ENCODE data around the gene CXorf65.
A peak's percentile ranks its signal among the peaks of the same experiment; 100 is the strongest.

The CXorf65 gene

DNA sequence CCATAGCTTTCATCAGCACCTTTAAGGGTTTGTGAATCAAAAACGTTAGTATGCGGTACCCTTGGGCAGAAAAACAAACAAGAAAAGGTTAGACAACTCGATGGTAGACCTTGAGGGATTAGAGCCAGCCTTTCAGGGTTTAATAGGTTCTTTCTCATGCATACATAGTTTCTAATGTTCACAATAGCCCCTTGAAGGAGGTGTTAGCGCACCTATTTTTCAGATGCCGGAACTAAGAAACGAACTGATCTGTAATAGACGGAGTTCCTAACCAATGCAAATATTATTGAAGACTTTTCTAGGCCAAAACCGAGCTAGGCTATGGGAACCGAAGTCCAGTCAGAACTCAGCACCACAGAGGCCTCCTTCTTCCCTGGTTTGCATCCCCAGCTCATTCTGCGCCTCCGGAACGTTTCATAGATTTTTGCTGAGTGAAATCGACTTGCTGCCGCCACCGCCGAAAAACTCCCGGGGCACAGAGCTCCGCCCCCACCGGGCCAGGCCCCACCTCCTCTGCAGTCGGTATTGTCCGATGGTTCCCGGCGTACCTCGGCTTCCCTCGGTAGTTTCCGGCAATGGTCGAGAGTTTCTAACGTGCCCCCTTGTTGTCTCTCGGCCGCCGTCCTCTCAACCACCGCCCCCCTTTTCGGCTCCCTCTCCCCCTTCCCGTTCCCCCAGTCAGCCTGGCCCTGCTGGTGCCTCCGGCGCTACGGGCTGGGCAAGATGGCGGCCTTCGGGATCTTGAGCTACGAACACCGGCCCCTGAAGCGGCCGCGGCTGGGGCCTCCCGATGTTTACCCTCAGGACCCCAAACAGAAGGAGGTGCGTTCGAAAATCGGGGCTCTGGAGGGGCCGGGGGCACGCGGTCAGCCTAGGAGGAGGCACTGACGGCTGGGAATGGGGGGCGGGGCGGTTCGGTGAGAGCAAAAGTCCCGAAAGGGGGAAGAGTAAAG is 11.8 kb upstream of the CXorf65 start, which contains the start of gene MED12:
TSS of gene MED12 (plus strand) at position 565 of the 953 bp plus-strand sequence. CDS start at position 724, 159 bp downstream.
- TF ChIP-seq, protein P1, sequence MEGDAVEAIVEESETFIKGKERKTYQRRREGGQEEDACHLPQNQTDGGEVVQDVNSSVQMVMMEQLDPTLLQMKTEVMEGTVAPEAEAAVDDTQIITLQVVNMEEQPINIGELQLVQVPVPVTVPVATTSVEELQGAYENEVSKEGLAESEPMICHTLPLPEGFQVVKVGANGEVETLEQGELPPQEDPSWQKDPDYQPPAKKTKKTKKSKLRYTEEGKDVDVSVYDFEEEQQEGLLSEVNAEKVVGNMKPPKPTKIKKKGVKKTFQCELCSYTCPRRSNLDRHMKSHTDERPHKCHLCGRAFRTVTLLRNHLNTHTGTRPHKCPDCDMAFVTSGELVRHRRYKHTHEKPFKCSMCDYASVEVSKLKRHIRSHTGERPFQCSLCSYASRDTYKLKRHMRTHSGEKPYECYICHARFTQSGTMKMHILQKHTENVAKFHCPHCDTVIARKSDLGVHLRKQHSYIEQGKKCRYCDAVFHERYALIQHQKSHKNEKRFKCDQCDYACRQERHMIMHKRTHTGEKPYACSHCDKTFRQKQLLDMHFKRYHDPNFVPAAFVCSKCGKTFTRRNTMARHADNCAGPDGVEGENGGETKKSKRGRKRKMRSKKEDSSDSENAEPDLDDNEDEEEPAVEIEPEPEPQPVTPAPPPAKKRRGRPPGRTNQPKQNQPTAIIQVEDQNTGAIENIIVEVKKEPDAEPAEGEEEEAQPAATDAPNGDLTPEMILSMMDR (IDR thresholded peaks at IDR 0.05; ENCODE audit: low read depth, low read length): no peak

DNA sequence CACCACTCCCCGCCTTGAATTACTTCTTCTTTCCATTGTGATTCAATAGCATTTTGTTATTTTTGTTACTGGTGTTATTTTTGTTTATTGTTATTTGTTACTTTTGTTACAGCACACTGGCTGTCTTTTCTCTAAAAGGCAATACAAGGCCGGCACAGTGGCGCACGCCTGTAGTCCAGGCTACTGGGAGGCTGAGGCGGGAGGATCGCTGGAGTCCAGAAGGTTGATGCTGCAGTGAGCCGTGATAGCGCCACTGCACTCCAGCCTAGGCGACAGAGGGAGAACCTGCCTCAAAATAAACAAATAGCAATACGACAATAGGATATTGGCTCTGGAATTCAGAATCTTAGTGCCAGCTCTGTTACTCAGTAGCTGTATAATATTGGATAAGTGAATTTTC is 10.8 kb upstream of the CXorf65 start:
- no peak for DNase-seq (ENCODE audit: extremely low read depth, low read depth)
- TF ChIP-seq, protein P1 (IDR thresholded peaks at IDR 0.05; ENCODE audit: low read depth, low read length): no peak

More for the DNA sequence above, 11.8 kb upstream of the CXorf65 start, which contains the start of gene MED12:
- DNase-seq (ENCODE audit: extremely low read depth, low read depth): peak; percentile 44

DNA sequence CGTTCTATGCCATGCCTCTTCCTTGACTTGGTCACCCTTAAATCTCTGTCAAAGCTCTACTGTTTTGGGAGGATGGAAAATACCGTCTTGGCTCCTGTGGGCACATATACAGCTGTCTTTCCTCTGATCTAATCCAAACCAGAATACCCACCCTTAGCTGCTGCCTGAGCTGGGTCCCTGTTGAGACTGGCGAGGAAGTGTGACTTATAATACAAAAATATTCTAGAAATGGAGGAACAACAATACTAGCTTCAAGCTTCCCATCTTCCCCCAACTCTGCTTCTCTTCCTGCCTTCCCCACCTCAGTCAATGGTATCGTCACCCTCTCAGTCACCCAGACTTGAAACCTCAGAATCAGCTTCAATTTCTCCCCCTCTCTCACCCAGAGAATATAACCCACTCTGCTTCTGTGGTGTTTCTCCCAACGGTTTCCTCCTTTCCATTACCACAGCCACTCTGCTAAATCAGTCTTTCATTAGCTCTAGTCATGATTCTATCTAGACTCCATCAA is 5.4 kb upstream of the CXorf65 start:
- TF ChIP-seq, protein P1 (IDR thresholded peaks at IDR 0.05; ENCODE audit: low read depth, low read length): no peak
- no peak for DNase-seq (ENCODE audit: extremely low read depth, low read depth)

DNA sequence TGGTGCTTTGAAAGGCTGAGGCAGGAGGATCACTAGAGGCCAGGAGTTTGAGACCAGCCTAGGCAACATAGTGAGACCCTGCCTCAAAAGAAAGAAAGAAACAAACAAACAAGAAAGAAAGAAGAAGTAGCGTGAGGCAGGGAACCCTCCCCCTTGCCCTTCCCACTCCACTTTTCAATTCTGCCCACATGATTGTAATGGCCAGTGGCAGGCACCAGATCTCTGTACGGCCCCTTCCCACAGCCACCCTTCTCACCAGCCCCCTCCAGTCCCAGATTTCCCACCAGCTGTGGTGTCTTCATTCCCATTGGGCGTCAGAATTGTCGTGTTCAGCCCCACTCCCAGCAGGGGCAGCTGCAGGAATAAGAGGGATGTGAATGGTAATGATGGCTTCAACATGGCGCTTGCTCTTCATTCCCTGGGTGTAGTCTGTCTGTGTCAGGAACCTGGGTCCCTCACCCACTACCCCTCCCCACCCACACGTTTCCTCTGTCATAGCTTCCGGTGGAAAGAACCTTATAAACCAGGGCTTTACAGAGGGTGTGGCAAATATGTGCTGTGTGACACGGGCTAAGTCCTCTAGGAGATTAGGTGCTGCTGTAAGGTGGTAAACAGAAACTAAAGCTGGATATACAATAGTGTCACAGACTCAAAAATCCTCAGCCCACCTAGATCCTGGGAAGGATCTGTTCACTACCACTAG is 4.8 kb upstream of the CXorf65 start, which contains the start of gene IL2RG:
TSS of gene IL2RG (minus strand) at position 437 of the 703 bp plus-strand sequence. CDS start at position 399, 38 bp downstream.
- DNase-seq (ENCODE audit: extremely low read depth, low read depth): no peak
- TF ChIP-seq, protein P1 (IDR thresholded peaks at IDR 0.05; ENCODE audit: low read depth, low read length): no peak

DNA sequence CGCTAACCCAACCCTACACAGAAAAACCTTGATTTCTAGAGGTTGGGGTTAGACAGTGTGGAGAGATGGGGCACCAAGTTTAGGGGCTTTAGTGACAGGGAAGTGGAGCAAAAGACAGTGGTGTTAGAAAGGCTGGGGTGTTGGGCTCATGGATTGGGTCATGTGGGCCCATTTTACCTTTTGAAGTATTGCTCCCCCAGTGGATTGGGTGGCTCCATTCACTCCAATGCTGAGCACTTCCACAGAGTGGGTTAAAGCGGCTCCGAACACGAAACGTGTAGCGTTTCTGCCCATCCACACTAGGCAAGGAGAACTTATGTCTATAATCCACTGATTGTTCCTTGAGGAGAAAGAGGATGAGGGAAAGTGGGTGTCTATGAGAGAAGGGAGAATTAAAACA is 2.5 kb upstream of the CXorf65 start:
- no peak for DNase-seq (ENCODE audit: extremely low read depth, low read depth)
- TF ChIP-seq, protein P1 (IDR thresholded peaks at IDR 0.05; ENCODE audit: low read depth, low read length): no peak

DNA sequence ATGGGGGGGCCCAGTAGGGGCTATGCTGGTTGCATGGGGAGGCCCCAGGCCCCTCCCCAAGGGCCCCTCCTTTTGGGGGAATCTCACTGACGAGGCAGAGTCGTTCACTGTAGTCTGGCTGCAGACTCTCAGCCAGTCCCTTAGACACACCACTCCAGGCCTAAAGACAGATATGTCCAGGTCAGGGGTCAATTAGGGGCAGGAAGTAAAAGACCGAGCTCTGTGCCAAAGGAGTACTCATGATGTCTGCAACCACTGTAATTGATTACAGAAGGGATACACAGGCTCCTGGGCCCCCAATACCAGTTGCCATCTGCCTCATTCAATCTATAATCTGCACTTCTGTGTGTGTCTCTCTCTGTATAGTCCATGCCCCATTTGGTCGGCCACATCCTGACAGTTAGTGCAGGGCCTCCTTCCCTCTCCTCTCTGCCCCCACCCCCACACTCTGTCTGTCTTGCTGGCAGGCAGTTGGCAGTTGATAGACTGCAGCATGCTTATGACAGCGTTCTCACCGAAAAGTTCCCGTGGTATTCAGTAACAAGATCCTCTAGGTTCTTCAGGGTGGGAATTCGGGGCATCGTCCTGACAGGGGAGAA is 1.3 kb upstream of the CXorf65 start:
- TF ChIP-seq, protein P1 (IDR thresholded peaks at IDR 0.05; ENCODE audit: low read depth, low read length): no peak
- no peak for DNase-seq (ENCODE audit: extremely low read depth, low read depth)

All from AG09319 (cell line).